ENCODE data around the gene WNT4.

DNA sequence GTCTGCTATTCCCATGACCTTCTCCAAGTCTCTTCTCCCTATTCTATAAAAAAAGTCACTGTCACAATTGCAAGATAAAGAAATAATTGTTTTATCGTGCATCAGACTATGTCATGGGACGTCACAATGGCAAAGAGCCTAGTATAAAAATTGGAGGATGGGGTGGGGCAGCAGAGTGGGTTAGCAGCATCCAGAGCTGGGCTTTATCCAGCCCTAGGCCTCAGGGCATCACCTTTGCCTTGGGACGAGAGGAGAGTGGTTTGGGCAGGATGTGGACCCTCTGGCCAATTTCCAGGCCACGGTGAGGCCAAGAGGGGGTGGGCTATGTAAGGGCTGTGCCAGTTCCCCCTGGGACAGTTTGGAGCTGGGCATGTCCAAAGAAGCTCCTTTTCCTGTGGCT, 25.7 kb downstream of the WNT4 start:
- TF ChIP-seq, protein P1, sequence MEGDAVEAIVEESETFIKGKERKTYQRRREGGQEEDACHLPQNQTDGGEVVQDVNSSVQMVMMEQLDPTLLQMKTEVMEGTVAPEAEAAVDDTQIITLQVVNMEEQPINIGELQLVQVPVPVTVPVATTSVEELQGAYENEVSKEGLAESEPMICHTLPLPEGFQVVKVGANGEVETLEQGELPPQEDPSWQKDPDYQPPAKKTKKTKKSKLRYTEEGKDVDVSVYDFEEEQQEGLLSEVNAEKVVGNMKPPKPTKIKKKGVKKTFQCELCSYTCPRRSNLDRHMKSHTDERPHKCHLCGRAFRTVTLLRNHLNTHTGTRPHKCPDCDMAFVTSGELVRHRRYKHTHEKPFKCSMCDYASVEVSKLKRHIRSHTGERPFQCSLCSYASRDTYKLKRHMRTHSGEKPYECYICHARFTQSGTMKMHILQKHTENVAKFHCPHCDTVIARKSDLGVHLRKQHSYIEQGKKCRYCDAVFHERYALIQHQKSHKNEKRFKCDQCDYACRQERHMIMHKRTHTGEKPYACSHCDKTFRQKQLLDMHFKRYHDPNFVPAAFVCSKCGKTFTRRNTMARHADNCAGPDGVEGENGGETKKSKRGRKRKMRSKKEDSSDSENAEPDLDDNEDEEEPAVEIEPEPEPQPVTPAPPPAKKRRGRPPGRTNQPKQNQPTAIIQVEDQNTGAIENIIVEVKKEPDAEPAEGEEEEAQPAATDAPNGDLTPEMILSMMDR (IDR thresholded peaks at IDR 0.05; ENCODE audit: low read depth, low read length), result no peak
- TF ChIP-seq EZH2phosphoT487 (IDR thresholded peaks at IDR 0.05; ENCODE audit: low read depth), result no peak
